H1 (cell line): Measurements from ENCODE around the gene KLHDC4.

ENCODE experiments used
- ASH2L ChIP-seq: fragments of 200-600, 300-600 bp; sonication (generic); IDR thresholded peaks from one replicate; pipeline ENCODE4 v1.7.1; 2017; ENCODE audit warnings: low read length
- CEBPB ChIP-seq: IDR thresholded peaks from 2 replicates; pipeline ENCODE4 v1.6.1; 2012; ENCODE audit warnings: low read depth, low read length
- CREB1 ChIP-seq: IDR thresholded peaks from 2 replicates; pipeline ENCODE4 v1.6.1; 2012; ENCODE audit warnings: inconsistent platforms
- EZH2 ChIP-seq: fragments of 200-600 bp; sonication (generic); IDR thresholded peaks from 2 replicates; pipeline ENCODE4 v1.7.1; 2012; ENCODE audit warnings: low read depth, mild to moderate bottlenecking, moderate library complexity, low read length, inconsistent platforms; ENCODE audit not compliant: severe bottlenecking
- MAFK ChIP-seq: IDR thresholded peaks from 2 replicates; pipeline ENCODE4 v1.6.1; 2012; ENCODE audit warnings: low read depth, mild to moderate bottlenecking, improper control_type of control experiment, low read length
- POLR2AphosphoS5 ChIP-seq: IDR thresholded peaks from 2 replicates; pipeline ENCODE4 v1.6.1; 2011; ENCODE audit warnings: low read depth, low read length
- RXRA ChIP-seq: IDR thresholded peaks from 2 replicates; pipeline ENCODE4 v1.6.1; 2011; ENCODE audit warnings: low read depth, mild to moderate bottlenecking, low read length, moderate library complexity; ENCODE audit not compliant: insufficient read depth
- TAF1 ChIP-seq: IDR thresholded peaks from 2 replicates; pipeline ENCODE4 v1.6.1; 2011; ENCODE audit warnings: mild to moderate bottlenecking, low read depth, low read length
- YY1 ChIP-seq: IDR thresholded peaks from 2 replicates; pipeline ENCODE4 v1.6.1; 2011; ENCODE audit warnings: low read depth, mild to moderate bottlenecking, low read length
- TF ChIP-seq, protein P1 (sequence below), 3 experiments: IDR thresholded peaks; 1 replicate in 2 of 3; 2 replicates in 1 of 3; pipeline versions ENCODE4 v1.5.1 to v1.6.1; 2011; ENCODE audit warnings: low read length in 3 of 3, mild to moderate bottlenecking in 3 of 3, inconsistent platforms in 2 of 3, low read depth in 1 of 3, moderate library complexity in 1 of 3; ENCODE audit not compliant: insufficient read depth in 1 of 3; ENCODE audit errors: control extremely low read depth in 1 of 3

DNA sequence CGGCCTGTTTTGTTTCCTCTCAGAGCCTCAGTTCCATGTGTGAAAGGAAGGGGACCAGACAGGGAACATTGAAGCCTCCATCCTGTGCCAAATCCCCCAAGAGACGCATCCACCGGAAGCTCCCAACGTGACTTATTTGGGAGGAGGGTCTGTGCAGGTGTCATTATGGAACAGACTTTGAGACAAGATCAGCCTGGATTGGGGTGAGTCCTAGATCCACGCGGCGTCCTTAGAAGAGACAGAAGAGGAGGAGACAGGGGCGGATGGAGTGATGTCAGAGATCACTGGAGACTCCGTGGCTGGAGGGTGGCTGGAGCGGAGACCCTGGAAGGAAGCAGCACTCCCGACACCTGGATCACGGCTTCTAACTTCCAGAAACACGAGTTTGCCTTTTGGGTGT lies 80.0 kb downstream of the KLHDC4 start:
- no peak for TF ChIP-seq RXRA
- TF ChIP-seq, protein P1, sequence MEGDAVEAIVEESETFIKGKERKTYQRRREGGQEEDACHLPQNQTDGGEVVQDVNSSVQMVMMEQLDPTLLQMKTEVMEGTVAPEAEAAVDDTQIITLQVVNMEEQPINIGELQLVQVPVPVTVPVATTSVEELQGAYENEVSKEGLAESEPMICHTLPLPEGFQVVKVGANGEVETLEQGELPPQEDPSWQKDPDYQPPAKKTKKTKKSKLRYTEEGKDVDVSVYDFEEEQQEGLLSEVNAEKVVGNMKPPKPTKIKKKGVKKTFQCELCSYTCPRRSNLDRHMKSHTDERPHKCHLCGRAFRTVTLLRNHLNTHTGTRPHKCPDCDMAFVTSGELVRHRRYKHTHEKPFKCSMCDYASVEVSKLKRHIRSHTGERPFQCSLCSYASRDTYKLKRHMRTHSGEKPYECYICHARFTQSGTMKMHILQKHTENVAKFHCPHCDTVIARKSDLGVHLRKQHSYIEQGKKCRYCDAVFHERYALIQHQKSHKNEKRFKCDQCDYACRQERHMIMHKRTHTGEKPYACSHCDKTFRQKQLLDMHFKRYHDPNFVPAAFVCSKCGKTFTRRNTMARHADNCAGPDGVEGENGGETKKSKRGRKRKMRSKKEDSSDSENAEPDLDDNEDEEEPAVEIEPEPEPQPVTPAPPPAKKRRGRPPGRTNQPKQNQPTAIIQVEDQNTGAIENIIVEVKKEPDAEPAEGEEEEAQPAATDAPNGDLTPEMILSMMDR (IDR thresholded peaks at IDR 0.05; ENCODE audit: control extremely low read depth in 1 of 3, insufficient read depth in 1 of 3, low read depth in 1 of 3, low read length in 3 of 3) = no peak
- no peak for TF ChIP-seq MAFK
- no peak for TF ChIP-seq TAF1
- no peak for TF ChIP-seq EZH2
- no peak for TF ChIP-seq CREB1
- TF ChIP-seq YY1 = no peak
- TF ChIP-seq ASH2L = no peak
- no peak for TF ChIP-seq CEBPB
- TF ChIP-seq POLR2AphosphoS5 = no peak
